Uterus (tissue), 2 donors: ENCODE measurements around the gene KLRF2.

ENCODE experiments used
- POLR2A ChIP-seq, 2 donors: fragments of 450-650 bp; IDR thresholded peaks; one replicate each; pipeline ENCODE4 v1.6.1; 2016; ENCODE audit warnings: antibody characterized with exemption in 2 of 2, mild to moderate bottlenecking in 1 of 2, moderate library complexity in 1 of 2
- TF ChIP-seq, protein P1 (sequence below), 4 experiments: fragments of 200-600 bp in 2 of 4; fragments of 450-650 bp in 2 of 4; sonication (generic) in 2 of 4; IDR thresholded peaks; one replicate each; pipeline ENCODE4 v1.5.1; 2016 to 2019; ENCODE audit warnings: antibody characterized with exemption in 4 of 4, mild to moderate bottlenecking in 2 of 4, moderate library complexity in 1 of 4

DNA sequence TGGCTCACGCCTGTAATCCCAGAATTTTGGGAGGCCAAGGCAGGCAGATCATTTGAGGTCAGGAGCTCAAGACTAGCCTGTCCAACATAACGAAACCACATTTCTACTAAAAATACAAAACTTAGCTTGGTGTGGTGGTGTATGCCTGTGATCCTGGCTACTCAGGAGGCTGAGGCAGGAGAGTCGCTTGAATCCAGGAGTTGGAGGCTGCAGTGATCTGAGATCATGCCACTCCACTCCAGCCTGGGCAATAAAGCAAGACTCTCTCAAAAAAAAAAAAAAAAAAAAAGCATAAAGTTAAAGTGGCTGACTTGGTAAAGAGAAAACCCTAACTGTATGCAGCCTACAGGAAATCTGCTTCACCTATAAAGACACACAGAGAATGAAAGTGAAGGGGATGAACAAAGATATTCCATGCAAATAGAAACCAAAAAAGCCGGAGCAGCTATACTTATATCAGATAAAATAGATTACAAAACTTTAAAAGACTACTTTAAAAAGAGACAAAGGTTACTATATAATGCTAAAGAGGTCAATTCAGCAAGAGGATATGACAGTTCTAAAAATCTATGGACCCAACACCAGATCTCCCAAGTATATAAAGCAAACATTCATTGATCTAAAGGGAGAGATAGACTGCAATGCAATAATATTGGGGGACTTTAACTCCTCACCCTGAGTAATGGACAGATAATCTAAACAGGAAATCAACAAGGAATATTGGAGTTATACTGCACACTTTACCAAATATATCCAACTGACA lies 16.2 kb upstream of the KLRF2 start:
- TF ChIP-seq, protein P1, sequence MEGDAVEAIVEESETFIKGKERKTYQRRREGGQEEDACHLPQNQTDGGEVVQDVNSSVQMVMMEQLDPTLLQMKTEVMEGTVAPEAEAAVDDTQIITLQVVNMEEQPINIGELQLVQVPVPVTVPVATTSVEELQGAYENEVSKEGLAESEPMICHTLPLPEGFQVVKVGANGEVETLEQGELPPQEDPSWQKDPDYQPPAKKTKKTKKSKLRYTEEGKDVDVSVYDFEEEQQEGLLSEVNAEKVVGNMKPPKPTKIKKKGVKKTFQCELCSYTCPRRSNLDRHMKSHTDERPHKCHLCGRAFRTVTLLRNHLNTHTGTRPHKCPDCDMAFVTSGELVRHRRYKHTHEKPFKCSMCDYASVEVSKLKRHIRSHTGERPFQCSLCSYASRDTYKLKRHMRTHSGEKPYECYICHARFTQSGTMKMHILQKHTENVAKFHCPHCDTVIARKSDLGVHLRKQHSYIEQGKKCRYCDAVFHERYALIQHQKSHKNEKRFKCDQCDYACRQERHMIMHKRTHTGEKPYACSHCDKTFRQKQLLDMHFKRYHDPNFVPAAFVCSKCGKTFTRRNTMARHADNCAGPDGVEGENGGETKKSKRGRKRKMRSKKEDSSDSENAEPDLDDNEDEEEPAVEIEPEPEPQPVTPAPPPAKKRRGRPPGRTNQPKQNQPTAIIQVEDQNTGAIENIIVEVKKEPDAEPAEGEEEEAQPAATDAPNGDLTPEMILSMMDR (IDR thresholded peaks at IDR 0.05) = no peak
- TF ChIP-seq POLR2A (IDR thresholded peaks at IDR 0.05) = no peak
